OCI-LY3 (cell line): ENCODE data around the gene NR5A1.

Experiments
- CTCF ChIP-seq: fragments of 200-600, 300-600 bp; sonication (generic); IDR thresholded peaks from 2 replicates; pipeline ENCODE4 v1.5.1; 2014; ENCODE audit warnings: antibody characterized with exemption, low read length, low read depth
- EZH2phosphoT487 ChIP-seq: fragments of 200-600 bp; shearing (Covaris generic); IDR thresholded peaks from 2 replicates; pipeline ENCODE4 v1.6.1; 2018; ENCODE audit warnings: antibody characterized with exemption, mixed run types, low read depth

GRCh38 chr9:124452326-124452725 is 54.9 kb downstream of the NR5A1 start:
- TF ChIP-seq CTCF (no peak), EZH2phosphoT487 (no peak)
